22Rv1 (cell line): ENCODE data around the gene INO80.

Experiments used
- H3K27ac ChIP-seq: fragments of 450-650 bp; 2 replicates; pipeline ENCODE4 v1.5.1; 2017
- CTCF ChIP-seq: fragments of 450-650 bp; IDR thresholded peaks from 2 replicates; pipeline ENCODE4 v1.5.1; 2017; ENCODE audit warnings: mild to moderate bottlenecking
- ZFX ChIP-seq: fragments of 450-650 bp; IDR thresholded peaks from 2 replicates; pipeline ENCODE4 v1.6.1; 2017; ENCODE audit warnings: antibody characterized with exemption, borderline replicate concordance

INO80 gene

GRCh38 chr15:41056810-41057209 is 59.3 kb downstream of the INO80 start:
- TF ChIP-seq CTCF (no peak), ZFX (no peak)
- no peak overlapping the region for H3K27ac ChIP-seq

GRCh38 chr15:41055706-41056105 is 60.4 kb downstream of the INO80 start:
- TF ChIP-seq CTCF, result no peak
- TF ChIP-seq ZFX, result no peak
- no peak overlapping the region for H3K27ac ChIP-seq

GRCh38 chr15:41051139-41051538 is 64.9 kb downstream of the INO80 start:
- no peak overlapping the region for H3K27ac ChIP-seq
- TF ChIP-seq CTCF, result no peak
- TF ChIP-seq ZFX, result no peak

- no peak for TF ChIP-seq CTCF
- no peak for TF ChIP-seq ZFX
- peak overlapping the region; percentile 66 for H3K27ac ChIP-seq
Measured at GRCh38 chr15:41048852-41049251, 67.2 kb downstream of the INO80 start.

GRCh38 chr15:41048397-41048796 is 67.7 kb downstream of the INO80 start:
- H3K27ac ChIP-seq, result peak overlapping the region; percentile 66
- no peak for TF ChIP-seq ZFX
- TF ChIP-seq CTCF, result no peak

GRCh38 chr15:41047474-41047873 is 68.6 kb downstream of the INO80 start:
- TF ChIP-seq ZFX (no peak), CTCF (no peak)
- H3K27ac ChIP-seq, result peak overlapping the region; percentile 66

- H3K27ac ChIP-seq, result no peak overlapping the region
- no peak for TF ChIP-seq CTCF
- no peak for TF ChIP-seq ZFX
Measured at GRCh38 chr15:41043276-41043951, 72.7 kb downstream of the INO80 start.
